ENCODE data around the gene CADM1. TPM values are rescaled to one million over a fixed set of nuclear protein-coding genes. Genes with fewer than 3 reads are reported as not detected.

CADM1 gene
- total and polyA plus RNA-seq, 11 donors: 11.4 to 80.2 (median 40.6) TPM

DNA sequence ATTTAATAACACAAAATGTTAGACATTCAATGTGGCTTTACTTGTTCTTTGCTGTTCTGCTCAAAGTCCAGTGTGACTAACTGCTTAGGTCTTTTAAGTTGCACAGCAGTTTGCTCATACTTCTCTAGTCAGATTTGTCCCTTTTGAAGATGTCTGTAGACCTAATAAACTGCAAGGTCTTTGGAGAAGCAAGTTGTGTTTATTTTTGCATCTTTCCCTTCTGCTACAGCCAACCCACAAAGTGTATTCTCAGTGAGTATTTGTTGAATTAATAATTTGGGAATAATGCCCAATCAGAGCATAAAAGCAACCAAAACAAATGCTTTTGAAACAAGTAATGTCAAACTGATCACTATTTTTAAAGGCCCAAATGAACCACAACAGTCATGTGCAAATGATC, 312.5 kb downstream of the CADM1 start:
- Histone ChIP-seq H3K27ac (no peak overlapping the region), H3K9me3 (no peaks in the 10 kb centered on the region), H3K36me3 (no peaks in the 10 kb centered on the region), H3K27me3 (no peaks in the 10 kb centered on the region), H3K4me1 (peaks cover 0 to 2% (median 0%) of the 10 kb centered on the region in 12 donors), H3K4me3 (no peak overlapping the region)
- no peak for ATAC-seq
- TF ChIP-seq, protein P1, sequence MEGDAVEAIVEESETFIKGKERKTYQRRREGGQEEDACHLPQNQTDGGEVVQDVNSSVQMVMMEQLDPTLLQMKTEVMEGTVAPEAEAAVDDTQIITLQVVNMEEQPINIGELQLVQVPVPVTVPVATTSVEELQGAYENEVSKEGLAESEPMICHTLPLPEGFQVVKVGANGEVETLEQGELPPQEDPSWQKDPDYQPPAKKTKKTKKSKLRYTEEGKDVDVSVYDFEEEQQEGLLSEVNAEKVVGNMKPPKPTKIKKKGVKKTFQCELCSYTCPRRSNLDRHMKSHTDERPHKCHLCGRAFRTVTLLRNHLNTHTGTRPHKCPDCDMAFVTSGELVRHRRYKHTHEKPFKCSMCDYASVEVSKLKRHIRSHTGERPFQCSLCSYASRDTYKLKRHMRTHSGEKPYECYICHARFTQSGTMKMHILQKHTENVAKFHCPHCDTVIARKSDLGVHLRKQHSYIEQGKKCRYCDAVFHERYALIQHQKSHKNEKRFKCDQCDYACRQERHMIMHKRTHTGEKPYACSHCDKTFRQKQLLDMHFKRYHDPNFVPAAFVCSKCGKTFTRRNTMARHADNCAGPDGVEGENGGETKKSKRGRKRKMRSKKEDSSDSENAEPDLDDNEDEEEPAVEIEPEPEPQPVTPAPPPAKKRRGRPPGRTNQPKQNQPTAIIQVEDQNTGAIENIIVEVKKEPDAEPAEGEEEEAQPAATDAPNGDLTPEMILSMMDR (IDR thresholded peaks at IDR 0.05): no peak
- no peak for TF ChIP-seq POLR2A (IDR thresholded peaks at IDR 0.05)
- intact Hi-C loops (cut with DNase I): no loop called here
- no peak for DNase-seq

- intact Hi-C loops (cut with DNase I): no loop called here
- H3K36me3 ChIP-seq: no peaks in the 10 kb centered on the region
- DNase-seq: no peak
- no peak for ATAC-seq
- peaks cover 0 to 17% (median 0%) of the 10 kb centered on the region in 12 donors for H3K4me1 ChIP-seq
- 96 to 100% (median 98%) methylated on average over 1 of the region's 1 CpG for WGBS, 4 donors
- no peak overlapping the region for H3K27ac ChIP-seq
- H3K27me3 ChIP-seq: no peaks in the 10 kb centered on the region
- no peak overlapping the region for H3K4me3 ChIP-seq
- no peaks in the 10 kb centered on the region for H3K9me3 ChIP-seq
- TF ChIP-seq POLR2A (IDR thresholded peaks at IDR 0.05): no peak
- TF ChIP-seq, protein P1 (IDR thresholded peaks at IDR 0.05): no peak
Observed at GRCh38 chr11:115190196-115190595, 314.0 kb downstream of the CADM1 start.

DNA sequence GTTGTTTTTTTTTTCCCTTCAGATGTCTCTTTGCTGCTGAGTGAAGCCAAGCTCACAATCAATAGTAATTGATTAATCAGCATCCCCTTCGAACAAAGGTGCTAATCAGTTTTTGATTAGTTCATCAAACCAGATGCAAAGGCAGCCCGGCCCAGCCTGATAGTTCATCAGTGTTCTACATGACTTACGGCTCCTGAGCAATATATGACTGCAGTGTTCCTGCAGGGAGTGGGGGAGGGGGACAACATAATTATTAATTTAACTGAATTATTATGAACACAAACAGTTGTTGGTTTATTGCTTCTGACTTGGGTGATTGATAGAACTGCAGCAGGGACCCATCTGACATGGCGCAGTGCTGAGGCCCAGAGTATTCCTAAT, 315.3 kb downstream of the CADM1 start:
- Histone ChIP-seq H3K27me3 (no peaks in the 10 kb centered on the region), H3K27ac (no peak overlapping the region), H3K4me1 (peaks cover 0 to 25% (median 0%) of the 10 kb centered on the region in 12 donors), H3K4me3 (no peak overlapping the region), H3K9me3 (no peaks in the 10 kb centered on the region), H3K36me3 (no peaks in the 10 kb centered on the region)
- TF ChIP-seq, protein P1 (IDR thresholded peaks at IDR 0.05): no peak
- no peak for TF ChIP-seq POLR2A (IDR thresholded peaks at IDR 0.05)
- WGBS, 4 donors: 90 to 93% (median 92%) methylated on average over 4 of the region's 4 CpGs
- DNase-seq (no peak), ATAC-seq (no peak)
- intact Hi-C loops (cut with DNase I): no loop called here

DNA sequence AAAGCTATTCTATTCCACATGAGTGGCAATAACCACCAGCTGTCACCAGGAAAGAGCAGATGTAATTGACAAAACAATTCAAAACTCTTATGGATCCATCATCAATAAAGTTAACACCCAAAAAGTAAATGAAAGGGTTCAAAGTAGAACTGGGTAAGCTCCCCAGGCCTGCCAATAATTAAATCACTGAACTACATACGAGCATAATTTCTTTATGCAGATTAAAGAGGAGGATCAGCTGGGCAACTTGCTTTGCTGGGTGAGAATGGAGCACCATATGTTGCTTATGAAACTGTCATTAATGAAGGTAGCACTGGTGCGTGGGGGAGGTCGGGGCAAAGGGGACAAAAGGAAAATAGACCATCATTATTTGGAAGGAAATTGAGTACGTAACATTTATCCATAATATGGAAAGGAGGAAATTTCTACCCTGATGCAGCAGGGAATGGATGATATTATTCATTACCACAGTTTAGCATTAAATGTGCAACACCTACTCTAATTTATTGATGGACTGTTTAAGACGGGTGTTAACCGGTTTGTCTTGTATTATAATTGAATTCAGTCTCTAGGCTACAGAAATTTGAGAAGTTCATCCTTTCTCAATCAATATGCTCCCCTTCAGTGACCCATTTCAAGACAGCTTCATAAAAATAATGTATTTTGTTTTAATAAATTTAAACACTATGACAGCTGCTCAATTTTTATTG, 315.9 kb downstream of the CADM1 start:
- no peaks in the 10 kb centered on the region for H3K27me3 ChIP-seq
- DNase-seq (no peak), ATAC-seq (no peak)
- no peaks in the 10 kb centered on the region for H3K9me3 ChIP-seq
- intact Hi-C loops (cut with DNase I): no loop called here
- 89 to 94% (median 90%) methylated on average over 6 of the region's 6 CpGs for WGBS, 4 donors
- TF ChIP-seq, protein P1 (IDR thresholded peaks at IDR 0.05): no peak
- no peak for TF ChIP-seq POLR2A (IDR thresholded peaks at IDR 0.05)
- H3K4me1 ChIP-seq: peaks cover 0 to 27% (median 2%) of the 10 kb centered on the region in 12 donors
- H3K36me3 ChIP-seq: no peaks in the 10 kb centered on the region
- no peak overlapping the region for H3K4me3 ChIP-seq
- H3K27ac ChIP-seq: no peak overlapping the region

All from heart left ventricle (tissue), 16 donors.